KMS-11 (cell line): ENCODE data around the gene UGT1A6.

Experiments used
- H2AFZ ChIP-seq: fragments of 200-600 bp; sonication (generic); 2 replicates; pipeline ENCODE4 v1.6.1; 2016; ENCODE audit warnings: antibody characterized with exemption, mixed run types, low read depth
- H3K27ac ChIP-seq: fragments of 200-600 bp; sonication (generic); 2 replicates; pipeline ENCODE4 v1.6.1; 2016; ENCODE audit warnings: mild to moderate bottlenecking, mixed run types
- H3K27me3 ChIP-seq: fragments of 200-600 bp; sonication (generic); 2 replicates; pipeline ENCODE4 v1.6.1; 2017; ENCODE audit warnings: mild to moderate bottlenecking, low read depth, mixed run types, moderate library complexity; ENCODE audit not compliant: insufficient read depth
- H3K36me3 ChIP-seq: fragments of 200-600 bp; sonication (generic); 2 replicates; pipeline ENCODE4 v1.6.1; 2017; ENCODE audit warnings: mild to moderate bottlenecking, mixed run types; ENCODE audit not compliant: insufficient read depth
- H3K4me1 ChIP-seq: fragments of 200-600 bp; sonication (generic); 2 replicates; pipeline ENCODE4 v1.6.1; 2016; ENCODE audit warnings: mild to moderate bottlenecking, low read depth, mixed run types; ENCODE audit not compliant: poor library complexity, severe bottlenecking
- H3K4me2 ChIP-seq: fragments of 200-600 bp; sonication (generic); 2 replicates; pipeline ENCODE4 v1.7.0; 2016; ENCODE audit warnings: mild to moderate bottlenecking, mixed run types
- H3K4me3 ChIP-seq: fragments of 200-600 bp; sonication (generic); IDR thresholded peaks from 2 replicates; pipeline ENCODE4 v1.6.1; 2017; ENCODE audit warnings: low read depth, low read length, mixed read lengths; ENCODE audit not compliant: insufficient read depth
- H3K79me2 ChIP-seq: fragments of 200-600 bp; sonication (generic); 2 replicates; pipeline ENCODE4 v1.6.1; 2016; ENCODE audit warnings: low read depth, mixed run types; ENCODE audit not compliant: insufficient read depth
- H3K9ac ChIP-seq: fragments of 200-600 bp; sonication (generic); 2 replicates; pipeline ENCODE4 v1.6.1; 2016; ENCODE audit warnings: mild to moderate bottlenecking, mixed run types
- H4K20me1 ChIP-seq: fragments of 200-600 bp; sonication (generic); 2 replicates; pipeline ENCODE4 v1.6.1; 2016; ENCODE audit warnings: mild to moderate bottlenecking, mixed run types; ENCODE audit not compliant: insufficient read depth
- TF ChIP-seq, protein P1 (sequence below): fragments of 200-600 bp; sonication (generic); conservative IDR thresholded peaks from 2 replicates; pipeline ENCODE4 v1.6.1; 2017; ENCODE audit warnings: low read depth, mild to moderate bottlenecking, antibody characterized with exemption, low read length, moderate library complexity, mixed read lengths

The UGT1A6 gene

DNA sequence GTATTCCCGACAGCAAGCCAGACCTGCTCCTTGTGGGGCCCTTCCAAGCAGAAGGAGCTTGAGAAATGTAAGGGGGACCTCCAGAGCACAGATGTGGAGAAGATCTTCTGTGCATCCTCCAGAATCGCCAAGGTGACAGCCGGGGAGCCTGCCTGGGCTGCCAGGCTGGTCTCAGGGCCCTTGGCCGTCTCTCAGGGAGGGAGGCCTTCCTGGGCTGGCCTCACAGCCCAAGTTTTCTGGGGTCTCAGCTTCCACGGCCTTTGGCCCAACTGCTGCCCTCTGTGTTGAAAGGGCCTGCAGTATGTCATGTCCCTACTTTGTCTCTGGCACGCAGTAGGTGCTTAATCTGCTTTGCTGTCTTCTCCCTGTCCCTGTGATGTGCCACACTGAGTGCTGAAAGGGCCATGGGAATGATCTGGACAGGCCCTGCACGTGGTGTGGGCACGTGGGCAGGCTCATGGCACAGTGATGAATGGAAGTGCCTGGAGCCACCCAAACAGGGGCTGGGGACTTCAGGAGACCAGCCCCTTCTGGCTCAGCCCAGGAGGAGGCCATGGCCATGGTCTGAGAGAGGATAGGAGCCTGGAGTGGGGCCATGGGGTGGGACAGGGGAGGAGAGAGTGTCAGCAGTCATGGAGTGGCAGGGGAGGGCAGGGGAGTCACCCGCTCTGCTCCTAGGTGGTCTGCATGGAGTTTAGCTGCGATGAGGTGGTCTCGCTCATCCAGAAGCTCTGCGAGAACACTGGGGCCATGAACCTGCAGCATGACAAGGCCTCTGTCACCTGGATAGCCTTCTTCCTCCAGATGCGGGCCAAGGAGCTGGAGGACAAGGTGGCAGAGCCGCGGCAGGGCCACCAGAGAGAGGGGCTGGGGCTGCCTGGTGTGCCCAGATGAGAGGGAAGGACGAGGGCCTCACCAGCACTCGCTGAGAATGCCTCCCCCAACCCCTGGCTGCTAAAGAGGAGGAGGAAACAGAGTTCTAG, 126.2 kb downstream of the UGT1A6 start:
- Histone ChIP-seq H3K27me3 (no peaks in the 10 kb centered on the region), H3K4me1 (no peaks in the 10 kb centered on the region), H3K9ac (no peak overlapping the region), H3K79me2 (no peaks in the 10 kb centered on the region), H3K27ac (no peak overlapping the region), H3K36me3 (no peaks in the 10 kb centered on the region), H3K4me3 (no peak overlapping the region), H2AFZ (no peak overlapping the region), H4K20me1 (no peaks in the 10 kb centered on the region), H3K4me2 (no peak overlapping the region)
- TF ChIP-seq, protein P1, sequence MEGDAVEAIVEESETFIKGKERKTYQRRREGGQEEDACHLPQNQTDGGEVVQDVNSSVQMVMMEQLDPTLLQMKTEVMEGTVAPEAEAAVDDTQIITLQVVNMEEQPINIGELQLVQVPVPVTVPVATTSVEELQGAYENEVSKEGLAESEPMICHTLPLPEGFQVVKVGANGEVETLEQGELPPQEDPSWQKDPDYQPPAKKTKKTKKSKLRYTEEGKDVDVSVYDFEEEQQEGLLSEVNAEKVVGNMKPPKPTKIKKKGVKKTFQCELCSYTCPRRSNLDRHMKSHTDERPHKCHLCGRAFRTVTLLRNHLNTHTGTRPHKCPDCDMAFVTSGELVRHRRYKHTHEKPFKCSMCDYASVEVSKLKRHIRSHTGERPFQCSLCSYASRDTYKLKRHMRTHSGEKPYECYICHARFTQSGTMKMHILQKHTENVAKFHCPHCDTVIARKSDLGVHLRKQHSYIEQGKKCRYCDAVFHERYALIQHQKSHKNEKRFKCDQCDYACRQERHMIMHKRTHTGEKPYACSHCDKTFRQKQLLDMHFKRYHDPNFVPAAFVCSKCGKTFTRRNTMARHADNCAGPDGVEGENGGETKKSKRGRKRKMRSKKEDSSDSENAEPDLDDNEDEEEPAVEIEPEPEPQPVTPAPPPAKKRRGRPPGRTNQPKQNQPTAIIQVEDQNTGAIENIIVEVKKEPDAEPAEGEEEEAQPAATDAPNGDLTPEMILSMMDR, result no peak

- Histone ChIP-seq H3K27me3 (no peaks in the 10 kb centered on the region), H2AFZ (no peak overlapping the region), H3K9ac (no peak overlapping the region), H3K79me2 (no peaks in the 10 kb centered on the region), H3K4me1 (no peaks in the 10 kb centered on the region), H3K27ac (no peak overlapping the region), H3K36me3 (no peaks in the 10 kb centered on the region), H4K20me1 (no peaks in the 10 kb centered on the region), H3K4me3 (no peak overlapping the region), H3K4me2 (no peak overlapping the region)
- TF ChIP-seq, protein P1, result no peak
Measured at GRCh38 chr2:233819884-233820773, 127.4 kb downstream of the UGT1A6 start.

GRCh38 chr2:233820774-233821105, 128.1 kb downstream of the UGT1A6 start:
- Histone ChIP-seq H3K27ac (no peak overlapping the region), H4K20me1 (no peaks in the 10 kb centered on the region), H3K4me2 (no peak overlapping the region), H3K79me2 (no peaks in the 10 kb centered on the region), H3K4me1 (no peaks in the 10 kb centered on the region), H3K27me3 (no peaks in the 10 kb centered on the region), H3K36me3 (no peaks in the 10 kb centered on the region), H2AFZ (no peak overlapping the region), H3K9ac (no peak overlapping the region), H3K4me3 (no peak overlapping the region)
- TF ChIP-seq, protein P1, result no peak

DNA sequence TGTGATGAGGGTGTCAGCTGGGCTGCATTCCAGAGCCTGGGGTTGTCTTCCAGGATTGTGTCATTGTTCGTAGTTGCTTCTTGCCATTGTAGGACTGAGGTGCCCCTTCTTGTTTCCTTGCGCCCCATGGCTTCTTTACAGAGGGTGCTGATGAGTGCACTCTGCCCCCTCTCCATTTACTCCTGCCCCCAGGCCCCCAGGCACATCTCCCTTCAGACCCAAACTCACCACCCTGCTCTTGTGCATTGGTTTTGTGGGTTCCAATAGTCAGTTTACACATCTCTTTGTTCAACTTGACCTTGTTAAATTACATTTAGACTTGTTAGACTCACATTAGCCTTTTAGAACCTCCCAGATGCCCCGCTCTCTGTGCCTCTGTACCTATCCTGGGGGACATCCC, 128.5 kb downstream of the UGT1A6 start:
- H2AFZ ChIP-seq, result no peak overlapping the region
- H3K4me2 ChIP-seq, result no peak overlapping the region
- TF ChIP-seq, protein P1, result no peak
- H3K9ac ChIP-seq, result no peak overlapping the region
- H3K4me1 ChIP-seq, result no peaks in the 10 kb centered on the region
- H3K36me3 ChIP-seq, result no peaks in the 10 kb centered on the region
- H3K27me3 ChIP-seq, result no peaks in the 10 kb centered on the region
- no peaks in the 10 kb centered on the region for H3K79me2 ChIP-seq
- no peaks in the 10 kb centered on the region for H4K20me1 ChIP-seq
- H3K27ac ChIP-seq, result no peak overlapping the region
- H3K4me3 ChIP-seq, result no peak overlapping the region
